Upper lobe of left lung (tissue), 4 donors: ENCODE measurements around the gene ZFR2.

Experiments
- POLR2A ChIP-seq, 4 donors: fragments of 450-650 bp; IDR thresholded peaks; one replicate each; pipeline ENCODE4 v1.5.1; 2016 to 2017; ENCODE audit warnings: antibody characterized with exemption in 4 of 4, mild to moderate bottlenecking in 2 of 4
- TF ChIP-seq, protein P1 (sequence below), 6 experiments: fragments of 450-650 bp in 4 of 6; fragments of 200-600 bp in 2 of 6; sonication (generic) in 2 of 6; IDR thresholded peaks; one replicate each; pipeline ENCODE4 v1.5.1; 2016 to 2019; ENCODE audit warnings: antibody characterized with exemption in 6 of 6

DNA sequence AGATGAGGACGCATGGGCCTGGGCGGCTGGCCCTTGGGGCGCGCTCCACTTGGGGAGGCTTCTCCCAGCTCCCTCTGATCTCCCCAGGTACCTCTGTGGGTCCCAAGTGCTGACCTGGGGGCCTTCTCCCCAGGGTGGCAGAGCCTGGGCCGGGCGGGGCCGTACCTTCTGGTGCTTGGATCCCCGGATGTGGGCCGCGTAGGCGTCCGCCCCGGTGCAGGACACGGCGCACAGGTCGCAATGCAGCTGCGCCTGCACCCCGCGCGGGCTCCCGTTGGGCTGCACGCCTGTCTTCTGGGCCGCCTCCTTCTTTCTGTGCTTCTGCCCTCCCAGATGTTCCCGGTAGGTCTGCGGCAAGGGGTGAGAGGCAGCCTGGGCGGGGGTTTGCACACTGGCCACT is 41.5 kb downstream of the ZFR2 start:
- TF ChIP-seq, protein P1, sequence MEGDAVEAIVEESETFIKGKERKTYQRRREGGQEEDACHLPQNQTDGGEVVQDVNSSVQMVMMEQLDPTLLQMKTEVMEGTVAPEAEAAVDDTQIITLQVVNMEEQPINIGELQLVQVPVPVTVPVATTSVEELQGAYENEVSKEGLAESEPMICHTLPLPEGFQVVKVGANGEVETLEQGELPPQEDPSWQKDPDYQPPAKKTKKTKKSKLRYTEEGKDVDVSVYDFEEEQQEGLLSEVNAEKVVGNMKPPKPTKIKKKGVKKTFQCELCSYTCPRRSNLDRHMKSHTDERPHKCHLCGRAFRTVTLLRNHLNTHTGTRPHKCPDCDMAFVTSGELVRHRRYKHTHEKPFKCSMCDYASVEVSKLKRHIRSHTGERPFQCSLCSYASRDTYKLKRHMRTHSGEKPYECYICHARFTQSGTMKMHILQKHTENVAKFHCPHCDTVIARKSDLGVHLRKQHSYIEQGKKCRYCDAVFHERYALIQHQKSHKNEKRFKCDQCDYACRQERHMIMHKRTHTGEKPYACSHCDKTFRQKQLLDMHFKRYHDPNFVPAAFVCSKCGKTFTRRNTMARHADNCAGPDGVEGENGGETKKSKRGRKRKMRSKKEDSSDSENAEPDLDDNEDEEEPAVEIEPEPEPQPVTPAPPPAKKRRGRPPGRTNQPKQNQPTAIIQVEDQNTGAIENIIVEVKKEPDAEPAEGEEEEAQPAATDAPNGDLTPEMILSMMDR (IDR thresholded peaks at IDR 0.05): no peak
- no peak for TF ChIP-seq POLR2A (IDR thresholded peaks at IDR 0.05)
